Measurements from ENCODE around the gene SMCO4.
"Not testable (repeated sequence)": the region's sequence is repeated elsewhere in the genome, so short reads cannot be mapped to it uniquely, and the experiment has no call there.

Gene SMCO4, protein sequence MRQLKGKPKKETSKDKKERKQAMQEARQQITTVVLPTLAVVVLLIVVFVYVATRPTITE

DNA sequence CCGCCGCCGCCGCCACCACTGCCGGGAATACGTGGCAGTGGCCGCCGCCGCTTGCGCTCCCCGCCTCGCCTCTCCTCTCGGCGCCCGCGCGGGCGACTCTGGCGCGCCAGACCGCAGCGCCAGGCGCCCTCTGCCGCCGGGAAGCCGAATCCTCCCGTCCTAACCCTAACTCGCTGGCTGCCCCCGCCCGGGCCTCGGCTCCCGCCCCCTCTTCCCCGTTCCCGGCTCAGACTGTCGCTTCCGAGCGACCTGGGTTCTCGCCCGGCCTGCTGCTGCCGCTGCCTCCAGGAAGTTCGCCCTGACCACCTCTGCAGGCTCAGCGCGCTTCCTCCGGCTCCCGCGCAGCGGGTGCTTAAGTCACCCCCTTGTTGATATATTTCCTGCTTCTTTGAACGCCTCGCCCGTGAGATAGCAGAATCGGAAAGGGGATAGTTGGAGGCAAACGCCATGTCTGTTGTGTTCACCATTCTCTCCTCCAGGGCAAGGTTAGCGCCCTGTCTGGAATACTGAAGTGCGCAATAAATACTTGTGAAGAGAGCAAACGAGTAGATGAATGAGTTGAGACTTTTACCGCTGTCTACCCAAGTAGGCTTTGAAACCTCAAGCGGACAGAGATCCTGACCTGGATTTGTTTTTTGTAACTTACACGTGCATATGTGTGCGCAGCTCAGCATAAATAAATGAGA is at the start of gene SMCO4:
TSS of gene SMCO4 (minus strand) at position 100 of the 686 bp plus-strand sequence. CDS start 64,202 bp downstream, outside the sequence.
- peak; percentile 4 for FAIRE-seq

DNA sequence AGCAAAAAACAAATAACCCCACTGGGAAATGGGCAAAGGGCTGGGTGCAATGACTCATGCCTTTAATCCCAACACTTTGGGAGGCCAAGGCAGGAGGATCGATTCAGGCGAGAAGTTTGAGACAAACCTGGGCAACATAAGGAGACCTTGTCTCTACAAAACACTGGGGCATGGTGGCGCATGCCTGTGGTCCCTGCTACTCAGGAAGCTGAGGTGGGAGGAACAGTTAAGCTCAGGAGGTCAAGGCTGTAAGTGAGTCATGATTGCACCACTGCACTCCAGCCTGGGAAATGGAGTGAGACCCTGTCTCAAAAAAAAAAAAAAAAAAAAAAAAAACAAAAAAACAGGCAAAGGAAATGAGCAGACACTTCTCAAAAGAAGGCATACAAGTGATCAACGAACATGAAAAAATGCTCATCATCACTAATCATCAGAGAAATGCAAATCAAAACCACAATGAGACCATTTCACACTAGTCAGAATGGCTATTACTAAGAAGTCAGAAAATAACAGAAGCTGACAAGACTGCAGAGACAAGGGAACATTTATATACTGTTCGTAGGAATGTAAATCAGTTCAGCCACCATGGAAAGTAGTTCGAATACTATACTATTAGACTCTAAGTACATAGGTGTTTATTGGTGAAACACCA is 48.2 kb upstream of the SMCO4 start:
- DNase-seq (ENCODE audit: insufficient read length, low spot score) = no peak
- FAIRE-seq = no peak

More for the DNA sequence above, at the start of gene SMCO4:
- peak; percentile 79 for DNase-seq (ENCODE audit: insufficient read length, low spot score)

DNA sequence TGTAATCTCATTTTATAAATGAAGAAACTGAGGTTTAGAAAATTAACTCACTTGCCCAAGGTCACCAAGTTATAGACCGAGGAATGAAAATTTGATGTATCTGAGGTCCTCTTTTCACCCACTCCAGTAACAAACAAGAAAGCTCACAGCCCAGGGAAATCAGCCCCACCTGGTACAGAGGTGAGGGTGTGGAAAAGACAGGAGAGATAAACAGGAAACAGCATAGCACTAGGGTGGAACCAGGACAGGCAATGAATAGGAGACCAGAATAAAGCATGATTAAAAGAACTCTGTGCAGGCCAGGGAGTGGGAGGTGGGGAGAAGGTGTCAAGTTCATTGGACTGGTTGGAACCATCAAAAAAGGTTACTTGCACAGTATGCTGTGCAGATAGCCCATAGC is 46.2 kb upstream of the SMCO4 start:
- FAIRE-seq (no peak), DNase-seq (ENCODE audit: insufficient read length, low spot score) (no peak)

DNA sequence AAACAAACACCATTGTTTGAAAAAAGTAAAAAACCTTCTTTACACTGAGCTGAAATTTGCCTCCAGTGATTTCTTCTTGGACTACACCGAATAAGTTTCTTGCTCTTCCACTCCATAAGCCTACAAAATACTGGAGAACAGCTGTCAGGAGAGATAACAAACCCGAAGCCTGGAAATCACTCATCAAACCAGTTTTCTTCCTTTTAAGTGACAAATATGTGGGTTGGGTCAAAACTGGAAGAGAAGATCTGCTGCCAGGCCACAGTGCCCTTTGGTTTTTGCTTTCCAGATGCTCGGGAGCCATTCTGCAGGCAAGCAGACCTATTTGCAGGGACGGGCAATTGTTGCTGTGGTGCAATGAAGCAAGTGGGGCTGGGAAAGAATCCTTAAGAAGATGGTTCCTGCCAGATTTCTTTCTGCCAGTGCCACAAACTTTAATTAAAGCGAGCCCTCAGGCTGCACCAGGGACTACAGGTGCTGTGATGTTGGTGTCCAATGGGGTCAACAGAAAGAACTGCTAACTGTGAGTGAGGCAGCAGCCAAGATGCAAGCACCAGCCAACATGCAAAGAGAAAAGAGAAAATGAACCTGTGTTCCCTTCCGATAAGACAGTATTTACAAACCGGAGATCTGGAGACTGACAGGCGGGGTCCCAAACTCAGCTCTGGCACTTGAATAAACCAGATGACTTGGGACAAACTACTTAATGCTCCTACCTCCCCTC is 44.8 kb upstream of the SMCO4 start:
- FAIRE-seq (no peak), DNase-seq (ENCODE audit: insufficient read length, low spot score) (no peak)

DNA sequence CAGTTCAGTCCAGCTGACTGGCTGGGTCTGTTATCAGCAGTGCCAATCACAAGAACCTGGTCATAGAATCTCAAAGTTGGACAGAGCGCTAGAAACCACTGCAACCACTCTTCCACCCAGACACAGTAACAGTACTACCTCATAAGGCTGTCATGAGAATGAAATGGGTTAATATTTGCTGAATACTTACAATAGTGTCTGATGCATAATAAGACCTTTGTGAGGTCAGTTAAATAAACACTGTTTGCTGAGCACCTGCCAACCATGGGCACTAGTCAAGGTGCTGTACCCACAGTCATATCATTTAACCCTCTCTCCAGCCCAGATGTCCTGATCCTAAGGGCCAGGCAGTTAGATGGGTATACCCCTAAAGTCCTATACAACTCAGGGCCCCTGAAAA is 44.2 kb upstream of the SMCO4 start:
- FAIRE-seq; DNase-seq (ENCODE audit: insufficient read length, low spot score): not testable (repeated sequence)

DNA sequence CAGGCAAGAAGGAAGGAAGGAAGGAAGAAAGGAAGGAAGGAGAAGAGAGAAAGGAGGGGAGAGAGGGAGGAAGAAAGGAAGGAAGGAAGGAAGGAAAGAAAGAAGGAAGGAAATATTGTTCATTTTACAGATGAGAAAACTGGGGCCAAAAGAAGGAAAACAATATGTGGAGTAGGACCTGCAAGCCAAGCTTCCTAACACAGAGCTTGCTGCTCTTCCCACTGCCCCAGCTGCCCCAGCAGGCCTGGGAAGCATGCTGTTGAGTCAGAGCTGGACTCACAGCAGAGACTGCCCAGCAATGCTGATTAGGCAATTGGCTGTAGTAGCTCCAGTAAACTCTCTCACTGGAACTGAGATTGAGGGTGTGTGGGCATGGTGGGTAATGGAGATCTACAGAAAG is 42.6 kb upstream of the SMCO4 start:
- no peak for DNase-seq (ENCODE audit: insufficient read length, low spot score)
- no peak for FAIRE-seq

DNA sequence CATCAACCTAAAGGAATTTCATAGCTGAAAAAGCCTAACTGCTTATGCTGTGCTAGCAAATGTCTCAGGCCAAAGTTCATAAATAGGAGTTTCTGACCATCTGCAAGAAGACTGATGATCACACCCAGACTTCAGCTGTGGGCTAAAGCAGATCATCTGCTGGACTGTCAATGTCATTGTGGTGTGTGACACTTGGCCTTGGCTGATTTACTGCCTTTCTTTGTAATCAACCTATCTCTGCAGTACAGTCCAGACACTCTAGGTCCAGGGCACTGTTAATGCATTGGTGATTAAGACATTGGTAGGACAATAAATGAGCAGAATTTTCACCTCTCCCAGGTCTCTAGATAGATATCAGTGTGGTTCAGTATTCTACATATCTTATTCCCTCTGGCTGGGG is 40.3 kb upstream of the SMCO4 start:
- DNase-seq (ENCODE audit: insufficient read length, low spot score) = no peak
- no peak for FAIRE-seq

DNA sequence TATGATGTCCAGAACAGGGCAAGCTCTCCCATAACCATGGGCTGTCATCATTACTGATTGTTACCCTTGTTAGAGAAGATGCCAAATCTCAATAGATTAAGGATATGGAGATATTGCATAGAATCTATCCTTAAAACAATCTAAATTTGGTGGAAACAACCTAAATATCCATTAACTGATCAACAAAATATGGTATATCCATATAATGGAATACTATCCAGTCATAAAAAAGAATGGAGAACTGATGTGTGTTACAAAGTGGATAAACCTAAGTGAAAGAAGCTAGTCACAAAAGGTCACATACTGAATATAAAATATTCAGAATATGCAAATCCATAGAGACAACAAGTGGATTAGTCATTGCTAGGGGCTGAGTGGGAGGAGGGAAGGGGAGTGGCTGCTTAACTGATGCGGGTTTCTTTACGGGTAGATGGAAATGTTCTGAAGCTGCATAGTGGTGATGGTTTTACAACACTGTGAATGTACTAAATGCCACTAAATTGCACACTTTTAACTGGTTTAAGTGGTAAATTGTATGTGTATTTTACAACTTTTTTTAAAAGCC is 36.1 kb upstream of the SMCO4 start:
- FAIRE-seq (no peak), DNase-seq (ENCODE audit: insufficient read length, low spot score) (no peak)

DNA sequence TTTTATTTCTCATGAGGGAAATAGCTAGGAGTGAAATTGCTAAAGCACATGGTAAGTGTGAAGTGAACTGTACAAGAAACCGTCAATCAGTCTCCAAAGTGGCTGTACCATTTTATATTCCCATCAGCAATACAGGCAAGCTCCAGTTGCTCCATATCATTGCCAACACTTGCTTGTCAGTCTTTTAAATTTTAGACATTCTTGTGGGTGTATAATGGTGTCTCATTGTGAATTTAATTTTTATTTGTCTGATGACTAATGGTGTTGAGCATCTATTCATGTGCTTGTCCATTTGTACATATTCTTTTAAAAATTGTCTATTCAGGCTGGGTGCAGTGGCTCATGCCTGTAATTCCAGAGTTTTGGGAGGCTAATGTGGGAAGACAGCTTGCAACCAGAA is 34.1 kb upstream of the SMCO4 start:
- no peak for FAIRE-seq
- no peak for DNase-seq (ENCODE audit: insufficient read length, low spot score)

DNA sequence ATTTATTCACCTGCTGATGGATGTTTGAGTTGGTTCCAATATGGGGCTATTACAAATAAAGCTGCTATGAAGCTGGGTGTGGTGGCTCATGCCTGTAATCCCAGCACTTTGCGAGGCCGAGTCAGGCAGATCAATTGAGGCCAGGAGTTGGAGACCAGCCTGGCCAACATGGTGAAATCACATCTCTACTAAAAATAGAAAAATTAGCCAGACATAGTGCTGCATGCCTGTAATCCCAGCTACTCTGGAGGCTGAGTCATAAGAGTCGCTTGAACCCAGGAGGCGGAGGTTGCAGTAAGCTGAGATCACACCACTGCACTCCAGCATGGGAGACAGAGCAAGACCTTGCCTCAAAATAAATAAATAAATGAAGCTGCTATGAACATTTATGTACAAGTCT is 33.7 kb upstream of the SMCO4 start:
- FAIRE-seq; DNase-seq (ENCODE audit: insufficient read length, low spot score): not testable (repeated sequence)

DNA sequence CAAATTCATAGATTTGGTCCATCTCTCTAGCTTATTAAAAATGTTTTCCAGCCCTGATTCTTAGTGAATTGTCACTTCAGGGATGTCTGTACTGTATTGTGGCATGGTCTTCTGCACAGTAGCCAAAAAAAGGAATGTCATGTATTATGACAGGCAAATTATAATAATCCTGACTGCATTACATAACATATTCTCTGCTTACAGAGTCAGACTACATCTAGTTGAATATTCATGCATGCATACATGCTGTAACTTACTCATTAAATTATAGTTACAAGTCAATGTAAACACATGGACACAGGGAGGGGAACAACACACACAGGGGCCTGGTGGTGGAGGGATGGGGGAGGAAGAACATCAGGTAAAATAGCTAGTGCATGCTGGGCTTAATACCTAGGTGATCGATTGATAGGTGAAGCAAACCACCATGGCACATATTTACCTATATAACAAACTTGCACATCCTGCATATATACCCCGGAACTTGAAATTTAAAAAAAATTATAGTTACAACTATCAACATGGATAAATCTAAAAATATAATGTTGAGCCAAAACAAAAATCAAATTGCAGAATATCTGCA is 31.5 kb upstream of the SMCO4 start:
- FAIRE-seq = peak; percentile 13

DNA sequence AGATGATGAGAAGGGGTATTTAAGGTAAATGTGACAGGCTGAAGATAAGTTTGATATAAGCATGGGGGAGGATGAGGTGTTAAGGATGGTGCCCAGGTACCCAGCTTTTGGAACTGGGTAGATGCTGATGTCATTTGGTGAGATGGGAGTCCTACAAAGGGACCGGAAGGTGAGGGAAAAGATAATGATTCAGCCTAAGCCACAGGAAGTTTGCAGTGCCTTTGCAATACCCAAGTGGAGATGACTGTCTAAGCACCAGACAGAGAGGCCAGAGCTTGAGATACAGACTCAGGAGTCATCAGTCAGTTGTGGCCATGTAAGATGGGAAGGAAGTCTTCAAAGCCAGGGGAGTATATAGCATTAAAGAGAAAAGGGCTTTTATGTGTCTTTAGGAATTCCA is 30.0 kb upstream of the SMCO4 start:
- FAIRE-seq (no peak), DNase-seq (ENCODE audit: insufficient read length, low spot score) (no peak)

More for the DNA sequence above, 31.5 kb upstream of the SMCO4 start:
- no peak for DNase-seq (ENCODE audit: insufficient read length, low spot score)

DNA sequence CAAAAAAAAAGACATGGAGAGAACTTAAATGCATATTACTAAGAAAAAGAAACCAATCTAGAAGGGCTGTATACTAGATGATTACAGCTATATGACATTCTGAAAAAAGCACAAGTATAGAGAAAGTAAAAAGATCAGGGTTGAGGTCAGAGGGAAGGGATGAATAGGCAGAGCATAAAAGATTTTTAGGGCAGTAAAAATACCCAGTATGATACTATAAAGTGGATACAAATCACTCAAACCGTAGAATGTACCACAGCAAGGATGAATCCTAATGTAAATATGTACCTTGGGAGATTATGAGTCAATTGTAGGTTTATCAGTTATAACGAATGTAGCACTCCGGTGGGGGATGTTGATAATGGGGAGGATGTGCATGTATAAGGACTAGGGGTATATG is 29.4 kb upstream of the SMCO4 start:
- FAIRE-seq (no peak), DNase-seq (ENCODE audit: insufficient read length, low spot score) (no peak)

DNA sequence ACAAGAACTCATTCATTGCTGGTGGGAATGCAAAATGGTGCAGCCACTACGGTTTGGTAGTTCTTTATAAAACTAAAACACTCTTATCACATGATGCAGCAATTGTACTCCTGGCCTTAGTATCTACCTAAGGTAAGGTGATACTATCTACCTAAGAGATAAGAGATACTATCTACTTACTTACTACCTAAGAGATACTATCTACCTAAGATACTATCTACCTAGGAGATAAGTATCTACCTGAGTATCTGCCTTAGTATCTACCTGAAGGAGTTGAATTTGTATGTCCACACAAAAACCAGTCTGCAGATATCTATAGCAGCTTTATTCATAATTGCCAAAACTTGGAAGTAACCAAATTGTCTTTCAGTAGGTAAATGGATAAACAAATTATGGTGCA is 29.0 kb upstream of the SMCO4 start:
- FAIRE-seq = no peak
- DNase-seq (ENCODE audit: insufficient read length, low spot score) = no peak

DNA sequence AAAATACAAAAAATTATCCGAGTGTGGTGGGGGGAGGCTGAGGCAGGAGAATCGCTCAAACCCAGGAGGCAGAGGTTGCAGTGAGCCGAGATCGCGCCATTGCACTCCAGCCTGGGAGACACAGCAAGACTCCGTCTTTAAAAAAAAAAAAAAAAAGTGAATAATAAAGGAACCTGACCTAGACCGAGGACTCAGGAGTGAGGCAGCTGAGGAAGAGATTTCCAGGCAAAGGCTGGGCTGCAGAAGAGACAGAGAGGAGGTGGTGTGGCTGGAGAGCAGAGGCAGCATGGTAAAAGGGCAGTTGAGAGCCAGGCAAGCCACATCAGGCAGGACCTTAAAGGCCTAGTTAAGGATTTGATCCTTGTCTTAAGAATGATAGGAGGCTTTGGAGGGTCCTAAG is 28.4 kb upstream of the SMCO4 start:
- DNase-seq (ENCODE audit: insufficient read length, low spot score) (no peak), FAIRE-seq (no peak)

DNA sequence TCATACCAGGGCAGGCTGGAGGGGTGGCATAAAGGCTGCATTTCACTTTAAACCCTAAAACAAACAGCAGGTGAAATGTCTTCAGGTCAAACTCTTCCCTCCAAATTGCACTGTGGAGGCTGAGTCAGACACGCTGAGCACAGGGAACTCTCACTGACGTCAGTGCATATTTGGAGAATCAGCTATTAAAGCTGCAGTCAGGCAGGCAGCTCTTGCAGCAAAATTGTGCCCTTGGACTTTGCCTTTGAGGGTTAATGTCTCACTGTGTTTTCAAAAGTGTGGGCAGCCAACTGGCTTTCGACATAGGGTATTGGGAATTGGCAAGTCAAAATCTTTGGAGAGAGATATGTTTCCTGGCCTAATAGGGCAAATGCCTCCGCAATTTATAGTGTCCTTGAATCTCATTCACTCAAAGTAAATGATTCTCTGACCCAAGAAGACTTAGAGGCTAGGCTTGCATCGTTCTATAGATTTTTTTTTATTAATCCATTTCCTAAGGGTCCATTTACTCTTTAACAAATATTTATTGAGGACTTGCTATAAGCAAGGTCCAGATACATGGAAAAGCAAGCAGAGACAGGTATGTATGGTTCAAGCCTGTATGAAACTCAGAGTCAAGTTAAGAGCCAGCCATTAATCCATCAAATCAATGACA is 27.7 kb upstream of the SMCO4 start:
- FAIRE-seq = peak; percentile 76

DNA sequence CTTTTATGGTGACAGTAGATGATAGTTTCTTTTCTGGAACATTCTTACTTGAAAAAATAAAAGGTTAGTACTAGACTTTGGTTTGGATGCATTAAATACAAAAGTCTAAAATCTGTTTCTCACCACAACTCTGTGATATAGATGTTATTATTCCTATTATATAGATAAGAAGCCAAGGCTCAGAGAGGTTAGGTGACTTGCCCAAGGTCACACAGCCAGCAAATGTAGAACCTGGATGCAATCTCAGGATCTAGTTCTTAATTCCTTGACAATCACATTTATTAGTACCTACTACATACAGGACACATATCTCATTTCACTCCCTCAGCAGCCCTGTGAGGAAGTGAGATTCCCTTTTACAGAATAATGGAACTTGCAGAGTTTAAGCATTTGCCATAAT is 26.3 kb upstream of the SMCO4 start:
- DNase-seq (ENCODE audit: insufficient read length, low spot score) (no peak), FAIRE-seq (no peak)

More for the DNA sequence above, 27.7 kb upstream of the SMCO4 start:
- DNase-seq (ENCODE audit: insufficient read length, low spot score) = peak; percentile 58

DNA sequence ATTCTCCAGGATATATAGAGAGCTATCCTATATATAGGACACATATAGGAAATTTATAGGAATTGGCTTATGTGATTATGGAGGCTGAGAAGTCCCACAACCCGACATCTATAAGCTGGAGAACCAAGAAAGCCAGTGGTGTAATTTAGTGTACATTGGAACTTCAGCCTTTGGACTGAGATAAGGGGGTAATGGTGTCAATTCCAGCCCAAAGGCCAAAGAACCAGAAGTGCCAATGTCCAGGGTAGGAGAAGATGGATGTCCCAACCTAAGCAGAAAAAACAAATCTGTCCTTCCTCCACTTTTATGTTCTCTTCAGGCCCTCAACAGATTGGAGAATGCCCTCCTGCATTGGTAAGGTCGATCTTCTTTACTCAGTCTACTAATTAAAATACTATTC is 25.5 kb upstream of the SMCO4 start:
- no peak for DNase-seq (ENCODE audit: insufficient read length, low spot score)
- no peak for FAIRE-seq

DNA sequence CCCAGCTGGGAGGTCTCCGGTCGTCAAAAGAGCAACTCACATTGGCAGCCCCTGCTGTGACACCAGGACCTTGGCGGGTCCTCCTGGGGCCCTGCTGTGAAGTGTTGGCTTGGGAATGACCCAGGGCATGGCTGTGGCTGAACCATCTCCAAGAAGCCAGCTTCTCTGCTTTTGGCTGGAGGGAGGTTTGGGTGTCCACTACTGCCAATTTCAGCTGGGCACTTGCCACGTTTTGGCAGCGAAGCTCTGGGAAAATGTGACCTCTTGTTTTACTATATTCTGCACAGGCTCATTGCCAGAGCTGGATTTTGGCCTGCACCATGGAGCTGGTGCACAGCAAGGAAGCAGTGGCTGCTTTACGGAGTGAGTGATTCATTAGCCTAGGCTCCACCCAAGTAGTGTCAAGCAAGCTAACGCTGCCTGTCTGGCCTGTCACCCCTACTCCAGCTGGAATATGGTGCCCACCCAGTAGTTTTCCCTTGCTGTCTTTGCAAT is 24.3 kb upstream of the SMCO4 start:
- no peak for FAIRE-seq
- DNase-seq (ENCODE audit: insufficient read length, low spot score) = no peak

DNA sequence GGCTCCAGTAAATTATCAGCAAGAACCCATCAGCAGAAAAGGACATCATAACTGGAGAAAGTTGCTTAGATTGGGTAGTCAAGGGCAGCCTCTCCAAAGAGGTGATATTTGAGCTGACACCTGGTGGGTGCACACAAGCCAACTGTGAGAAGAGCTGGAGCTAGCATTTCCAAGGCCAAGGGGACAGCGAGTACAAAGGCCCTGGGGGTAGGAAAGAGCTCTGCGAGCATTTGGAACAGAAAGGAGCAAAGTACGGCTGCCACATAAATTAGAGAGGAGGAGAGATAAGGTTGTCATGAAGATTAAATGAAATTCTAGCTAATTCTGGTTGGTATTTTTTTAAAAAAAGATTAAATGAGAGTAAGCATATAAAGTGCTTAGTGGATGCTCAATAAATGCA is 21.7 kb upstream of the SMCO4 start:
- no peak for FAIRE-seq
- no peak for DNase-seq (ENCODE audit: insufficient read length, low spot score)
